HG02571 (cell line): ENCODE data around the gene VEZT.

Source experiments
- ATAC-seq: cut with Tn5 transposase; IDR thresholded peaks from one replicate; pipeline ENCODE4 v1.9.1; 2021; ENCODE audit warnings: mild to moderate bottlenecking, moderate library complexity; ENCODE audit not compliant: unreplicated experiment

VEZT gene

DNA sequence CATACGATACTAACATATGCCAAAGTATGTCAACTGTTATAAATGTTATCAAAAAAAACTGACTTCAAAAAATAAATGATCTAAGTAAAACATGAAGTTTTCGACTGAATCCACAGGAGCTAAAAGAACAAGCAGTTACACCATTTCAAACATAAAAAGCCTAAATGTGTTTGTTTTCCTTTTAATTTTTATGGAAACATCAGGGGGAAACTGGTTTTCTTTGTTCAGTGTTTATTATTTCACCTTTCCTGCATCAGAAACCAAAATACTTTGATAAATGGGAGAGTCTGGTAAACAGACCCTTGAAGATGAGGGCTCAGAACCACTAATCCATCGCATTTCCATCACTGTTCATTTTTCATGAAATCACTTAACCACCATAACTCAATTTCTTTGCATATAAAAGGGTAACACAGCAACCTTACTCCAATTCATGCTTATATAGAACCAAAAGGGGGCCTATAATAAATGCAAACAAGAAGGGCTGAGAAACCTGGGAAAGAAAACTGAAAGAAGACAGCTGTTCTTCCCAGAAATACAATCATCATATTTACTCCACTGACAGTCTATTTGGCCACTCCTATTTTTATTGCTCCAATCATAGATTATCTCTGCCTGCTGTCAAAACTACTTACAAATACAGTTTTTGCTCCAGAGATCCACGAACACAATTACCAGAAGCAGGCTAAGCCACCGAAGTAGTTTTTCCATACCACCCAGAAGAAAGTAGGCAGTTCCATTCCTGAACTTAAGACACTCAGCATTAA is 17.3 kb upstream of the VEZT start:
- ATAC-seq: no peak

DNA sequence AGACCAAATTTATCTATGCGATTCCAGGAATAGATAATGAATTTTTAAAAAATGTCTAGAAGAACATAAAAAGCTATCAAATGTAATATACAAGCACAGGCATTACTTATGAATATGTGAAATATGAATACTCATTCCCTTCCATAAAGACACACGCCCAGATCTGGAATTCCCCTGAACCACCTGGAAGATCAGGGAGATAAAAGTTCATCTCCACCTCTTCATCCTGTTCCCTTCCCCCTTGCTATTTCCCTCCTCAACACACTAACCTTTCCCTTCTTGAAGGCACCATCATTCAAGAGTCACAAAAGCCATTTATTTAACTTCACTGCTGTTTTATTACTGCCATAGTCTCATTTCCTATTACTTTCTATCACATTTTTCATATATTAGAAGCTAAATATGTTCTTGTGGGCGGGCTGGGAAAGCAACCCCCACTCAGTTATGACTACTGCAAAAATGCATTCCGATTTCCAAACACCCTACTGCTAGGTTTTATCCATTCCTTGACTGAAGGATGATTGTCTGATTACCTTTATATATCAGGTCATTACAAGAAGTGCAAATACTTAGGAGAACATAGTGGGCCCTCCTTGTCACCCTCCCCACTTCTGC is 16.4 kb upstream of the VEZT start:
- ATAC-seq: no peak

DNA sequence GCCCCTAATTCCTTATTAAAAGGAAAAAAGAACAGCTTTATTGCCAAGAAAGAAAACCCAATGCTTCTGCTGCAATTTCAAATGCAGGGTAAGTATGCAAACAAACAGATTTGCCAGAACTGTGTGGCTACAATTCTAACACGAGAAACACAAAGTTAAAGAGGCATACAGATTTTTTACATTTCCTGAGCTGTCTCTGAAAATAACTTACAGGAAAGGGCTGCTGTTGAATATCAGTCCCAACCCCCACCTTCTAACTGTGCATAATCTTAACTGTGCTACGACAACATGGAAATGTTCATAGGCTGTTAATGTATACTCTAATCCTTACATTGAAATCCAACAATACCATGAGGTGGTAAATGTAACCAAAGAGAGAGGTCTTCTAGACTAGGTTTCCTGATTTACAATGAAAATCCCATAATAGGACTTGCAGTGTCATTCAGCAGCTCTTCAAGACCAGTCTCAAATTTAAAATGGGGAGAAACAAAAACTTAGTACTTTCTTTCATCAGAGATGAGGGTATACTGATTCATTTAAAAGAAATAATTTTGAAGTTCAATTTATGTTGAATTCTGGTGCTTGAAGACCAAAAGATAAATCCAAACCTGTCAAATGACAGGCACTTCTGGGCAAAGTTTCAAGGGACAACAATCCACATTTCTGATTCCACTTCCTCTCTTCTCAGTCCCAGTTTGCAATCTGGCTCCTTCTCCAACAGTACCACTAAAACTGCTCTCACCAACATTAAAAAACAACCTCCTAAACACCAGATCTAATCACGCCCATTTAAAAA is 14.7 kb upstream of the VEZT start:
- no peak for ATAC-seq

DNA sequence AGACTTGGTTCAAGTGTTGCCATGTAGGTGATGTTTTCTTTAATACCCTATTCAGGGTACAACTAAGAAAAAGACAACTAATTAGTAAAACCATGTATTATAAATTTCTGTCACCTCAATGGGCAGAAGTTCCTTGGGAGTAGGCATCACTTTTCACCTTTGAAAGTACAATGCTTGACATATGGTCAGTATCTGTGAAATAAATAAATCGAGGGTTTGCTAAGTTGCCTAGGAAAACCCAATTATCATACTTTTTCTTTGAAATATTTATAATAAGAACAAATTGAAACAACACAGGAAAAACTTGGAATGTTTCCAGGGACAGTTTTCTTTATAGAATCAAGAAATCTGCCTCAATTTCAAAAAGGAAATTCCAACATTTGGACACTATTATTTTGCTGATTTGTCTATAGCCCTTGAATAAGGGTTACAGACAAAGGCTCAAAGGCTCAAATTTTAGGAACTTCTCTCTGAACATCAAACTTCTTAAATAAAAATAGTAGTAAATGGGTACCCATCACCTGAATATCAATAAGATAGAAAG is 14.0 kb upstream of the VEZT start:
- ATAC-seq: no peak

DNA sequence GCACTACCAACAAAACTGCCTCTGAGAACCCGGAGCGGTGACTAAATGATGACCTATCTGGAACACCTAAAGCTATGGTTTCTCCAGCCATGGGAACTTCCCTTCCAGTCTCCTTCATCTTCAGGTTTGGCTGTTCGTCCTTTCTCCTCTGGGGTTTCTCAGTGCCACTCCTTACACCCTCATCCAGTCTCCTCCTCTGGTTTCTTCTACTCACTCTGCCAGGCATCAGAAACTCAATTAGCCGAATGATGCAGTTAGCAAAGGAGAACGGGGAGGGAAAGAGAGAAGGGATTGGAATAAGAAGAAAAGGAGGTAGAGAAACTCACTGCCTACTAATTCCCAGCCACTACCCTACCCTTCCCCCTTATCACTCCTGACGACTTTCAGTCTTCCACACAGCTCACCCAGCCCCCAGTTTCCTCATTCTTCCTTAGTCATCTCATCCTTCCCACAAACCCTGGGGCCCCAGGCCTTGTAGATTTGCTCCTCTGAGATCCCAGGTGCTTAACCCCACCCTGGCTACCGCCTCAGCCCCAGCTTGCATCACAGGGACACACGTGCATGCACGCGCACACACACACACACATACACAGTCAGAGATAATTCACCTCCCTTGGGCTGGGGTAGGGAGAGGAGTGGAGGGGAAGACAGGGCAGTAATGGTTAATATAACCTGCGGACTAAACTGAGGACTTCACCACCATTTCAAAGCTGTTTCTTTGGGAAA is 13.3 kb upstream of the VEZT start:
- no peak for ATAC-seq

DNA sequence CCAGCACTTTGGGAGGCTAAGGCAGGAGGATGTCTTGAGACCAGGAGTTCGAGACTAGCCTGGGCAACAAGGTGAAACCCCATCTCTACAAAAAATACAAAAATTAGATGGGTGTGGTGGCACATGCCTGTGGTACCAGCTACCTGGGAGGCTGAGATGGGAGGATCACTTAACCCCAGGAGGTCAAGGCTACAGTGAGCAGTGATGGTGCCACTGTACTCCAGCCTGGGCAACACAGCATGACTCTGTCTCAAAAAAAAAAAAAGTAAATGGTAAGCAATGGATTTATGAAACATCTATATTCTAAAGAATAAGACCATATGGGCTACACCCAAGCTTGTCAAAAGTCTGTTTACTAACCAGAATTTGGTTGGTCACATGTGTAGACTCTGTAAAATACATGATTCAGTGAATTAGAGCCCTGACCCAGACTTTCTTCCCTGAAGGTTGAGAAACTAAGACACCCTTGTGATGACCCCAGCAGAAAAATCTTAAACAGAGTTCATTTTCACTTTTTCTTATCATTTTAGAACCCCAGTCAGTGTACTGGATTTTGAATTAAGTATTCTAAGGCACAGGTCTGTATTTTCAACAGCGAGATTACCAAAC is 12.5 kb upstream of the VEZT start:
- ATAC-seq: no peak

DNA sequence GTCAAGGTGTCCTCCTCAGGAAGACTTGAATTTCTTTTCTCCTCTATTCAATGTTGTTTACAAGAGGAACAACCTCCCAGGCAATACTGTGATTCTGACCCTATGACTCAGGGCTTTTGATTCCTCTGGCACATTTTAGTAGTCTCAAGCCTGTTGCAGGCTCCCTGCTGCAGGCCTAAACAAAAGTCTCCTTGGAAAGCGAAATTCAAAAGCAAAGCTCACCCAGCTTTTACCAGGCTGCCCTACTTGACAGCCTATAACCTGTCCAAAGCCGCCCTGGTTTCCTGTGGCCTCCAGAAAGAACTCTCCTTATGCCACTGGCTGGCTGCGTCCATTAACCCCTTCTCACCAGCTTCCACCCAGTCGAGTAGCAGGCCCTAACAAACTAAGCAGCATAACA is 11.9 kb upstream of the VEZT start:
- no peak for ATAC-seq

DNA sequence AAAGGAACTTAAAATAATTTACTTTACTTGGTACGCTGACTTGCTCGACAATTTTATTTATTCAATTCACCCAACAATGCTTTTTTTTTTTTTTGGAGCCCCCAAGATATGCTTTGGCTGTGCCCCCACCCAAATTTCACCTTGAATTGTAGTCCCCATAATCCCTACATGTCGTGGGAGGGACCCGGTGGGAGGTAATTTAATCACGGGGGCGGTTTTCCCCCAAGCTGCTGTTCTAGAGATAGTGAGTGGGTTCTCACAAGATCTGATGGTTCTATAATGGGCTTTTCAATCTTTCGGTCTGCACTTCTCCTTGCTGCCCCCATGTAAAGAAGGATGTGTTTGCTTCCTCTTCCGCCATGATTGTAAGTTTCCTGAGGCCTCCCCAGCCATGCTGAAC is 10.7 kb upstream of the VEZT start:
- no peak for ATAC-seq

DNA sequence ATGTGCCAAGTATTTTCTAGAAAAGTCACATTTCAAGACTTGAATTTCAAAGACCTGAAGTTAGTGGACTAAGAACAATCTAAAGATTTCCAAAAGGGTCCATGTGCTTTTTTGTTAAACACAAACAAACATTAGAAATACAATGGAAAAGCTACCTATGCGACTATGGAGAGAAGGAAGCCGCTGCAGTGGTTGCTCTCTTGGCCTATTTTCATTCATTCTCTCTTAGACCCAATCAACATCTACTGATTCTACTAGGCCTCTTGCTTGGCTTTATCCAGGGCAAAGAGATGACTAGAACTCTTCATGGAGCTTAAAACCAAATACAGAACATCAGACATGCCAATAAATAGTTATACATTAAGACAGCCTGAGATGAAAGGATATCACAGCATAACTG is 10.2 kb upstream of the VEZT start:
- ATAC-seq: no peak

DNA sequence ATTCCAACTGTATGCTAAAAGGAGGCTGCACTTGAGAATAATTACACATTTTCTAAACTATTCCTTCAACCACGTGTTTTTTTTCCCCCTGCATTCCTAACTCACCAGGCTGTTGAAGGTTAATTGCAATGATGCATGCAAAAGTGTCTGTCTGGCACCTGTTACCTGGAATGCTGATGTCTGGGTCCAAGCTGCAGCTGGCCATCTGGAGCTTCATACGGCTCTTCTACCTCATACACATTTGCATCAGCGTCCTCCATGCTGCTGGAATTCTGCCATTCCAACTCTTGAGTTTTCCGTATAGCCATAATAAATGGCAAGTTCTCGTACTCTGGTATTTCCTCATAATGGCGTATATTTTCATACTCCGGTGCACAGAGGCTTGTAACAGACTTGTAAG is 8.9 kb upstream of the VEZT start:
- no peak for ATAC-seq

DNA sequence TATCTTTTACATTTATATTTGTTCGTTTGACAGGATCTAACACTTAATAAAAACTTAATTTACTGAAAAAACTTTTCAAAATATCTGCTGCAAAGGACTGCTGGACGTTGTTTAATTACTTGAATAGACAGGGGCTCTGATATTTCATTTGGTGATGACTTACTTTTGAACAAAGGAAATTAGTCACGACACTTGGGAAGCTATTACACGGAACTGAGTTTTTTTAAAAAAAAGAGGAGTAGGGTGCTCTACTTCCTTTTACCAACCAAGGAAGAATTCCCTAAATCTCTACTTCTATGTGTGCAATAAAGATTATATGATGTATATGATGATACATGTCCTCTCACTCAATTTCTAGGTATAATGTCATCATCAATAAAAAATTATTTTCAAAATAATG is 5.0 kb upstream of the VEZT start:
- ATAC-seq: no peak

DNA sequence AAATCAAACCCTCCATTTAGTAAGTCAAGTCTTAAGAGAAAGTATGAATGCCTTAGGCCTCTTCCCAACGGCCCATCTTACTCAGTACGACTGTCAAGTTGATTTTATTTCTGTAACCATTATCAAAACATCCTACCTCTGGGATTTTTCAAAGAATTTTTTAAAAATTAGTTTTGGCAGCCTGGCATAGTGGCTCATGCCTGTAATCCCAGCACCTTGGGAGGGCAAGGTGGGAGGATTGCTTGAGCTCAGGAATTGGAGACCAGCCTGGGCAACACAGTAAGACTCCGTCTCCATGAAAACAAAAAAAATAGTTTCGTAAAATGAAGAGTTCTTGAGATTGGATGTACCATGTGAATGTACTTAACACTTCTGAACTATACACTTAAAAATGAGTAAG is 4.5 kb upstream of the VEZT start:
- no peak for ATAC-seq

DNA sequence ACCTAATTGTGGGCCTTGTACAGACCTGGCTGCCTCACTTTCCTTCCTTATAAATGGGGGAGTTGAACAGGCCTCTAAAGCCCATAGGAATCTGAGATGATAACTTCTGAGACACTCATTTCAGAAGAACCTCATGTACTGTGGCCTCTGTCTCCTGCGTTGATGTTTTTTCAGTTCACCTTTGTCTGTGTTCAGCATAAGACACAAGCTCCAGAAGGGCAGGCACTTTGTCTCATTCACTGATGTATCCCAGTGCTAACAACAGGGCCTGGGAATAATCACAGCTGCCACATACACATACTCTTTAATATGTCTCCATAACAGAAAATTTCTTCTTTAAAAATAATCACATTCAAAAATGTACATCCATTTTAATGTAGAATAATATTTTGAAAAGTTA is 3.7 kb upstream of the VEZT start:
- ATAC-seq: no peak

DNA sequence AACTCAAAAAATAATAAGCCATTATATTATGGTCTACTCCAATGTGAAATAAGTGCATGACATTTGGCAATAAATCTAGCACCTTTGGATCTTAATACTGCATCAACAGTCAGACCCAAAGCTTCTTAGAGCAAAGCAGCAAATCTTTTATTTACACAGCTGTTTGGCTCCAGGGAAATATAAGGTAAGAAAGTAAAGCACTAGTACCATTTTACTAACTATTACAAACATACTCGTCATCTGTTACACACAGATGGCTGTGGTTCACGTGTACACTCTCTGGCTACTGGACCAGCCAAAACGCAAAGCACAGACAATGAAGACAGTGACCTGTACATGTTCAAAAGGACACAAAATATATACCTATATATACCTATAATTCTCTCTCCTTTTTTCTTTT is 3.1 kb upstream of the VEZT start:
- no peak for ATAC-seq

DNA sequence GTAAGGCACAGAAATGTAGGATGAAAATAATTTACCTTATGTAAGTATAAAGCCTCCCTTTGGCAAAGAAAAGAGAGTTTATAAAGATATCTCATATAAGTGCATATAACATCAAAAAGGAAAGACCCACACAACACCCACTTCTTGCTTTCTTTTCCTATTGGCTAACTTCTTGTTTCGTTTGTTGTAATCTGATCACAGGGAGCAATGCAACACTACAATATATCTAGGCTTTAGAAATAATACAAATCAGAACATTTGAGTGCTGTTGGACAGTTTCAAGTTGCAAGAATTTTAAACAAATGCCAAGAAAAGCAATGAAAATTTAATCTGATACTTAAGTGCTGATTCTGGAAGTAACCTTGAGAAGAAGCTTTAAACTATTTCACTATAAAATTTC is 1.7 kb upstream of the VEZT start:
- no peak for ATAC-seq

DNA sequence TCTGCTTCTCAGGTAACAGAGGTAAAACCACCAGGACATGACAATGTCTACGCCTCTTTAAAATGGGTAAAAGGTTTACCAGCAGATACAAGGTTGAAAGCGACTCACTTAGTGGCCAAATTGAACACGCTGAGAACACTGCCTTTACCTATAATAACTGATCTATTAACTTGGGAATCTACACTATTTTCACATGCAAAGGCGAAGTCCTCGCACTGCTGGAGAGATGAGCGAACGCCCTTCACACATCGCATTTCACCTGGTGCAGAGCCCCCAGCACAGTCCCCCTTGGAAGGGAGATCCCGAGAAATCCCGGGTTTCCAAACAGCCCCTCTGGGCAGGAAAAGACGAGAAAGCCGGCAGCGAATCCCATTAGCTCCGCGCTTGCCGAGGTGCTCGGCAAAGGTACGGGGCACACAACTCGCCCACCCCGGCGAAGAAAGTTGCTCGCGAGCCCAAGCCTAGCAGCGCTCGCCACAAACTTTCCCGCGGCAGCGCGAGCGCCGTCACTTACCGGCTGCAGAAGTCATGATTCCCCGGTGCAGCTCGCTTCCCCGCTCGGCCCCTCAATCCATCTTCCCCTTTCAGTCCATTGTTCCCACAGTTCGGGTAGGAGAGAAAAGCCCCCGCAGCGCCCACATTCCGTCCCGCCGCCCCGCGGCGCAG is 763 bp upstream of the VEZT start:
- ATAC-seq: peak; percentile 17

DNA sequence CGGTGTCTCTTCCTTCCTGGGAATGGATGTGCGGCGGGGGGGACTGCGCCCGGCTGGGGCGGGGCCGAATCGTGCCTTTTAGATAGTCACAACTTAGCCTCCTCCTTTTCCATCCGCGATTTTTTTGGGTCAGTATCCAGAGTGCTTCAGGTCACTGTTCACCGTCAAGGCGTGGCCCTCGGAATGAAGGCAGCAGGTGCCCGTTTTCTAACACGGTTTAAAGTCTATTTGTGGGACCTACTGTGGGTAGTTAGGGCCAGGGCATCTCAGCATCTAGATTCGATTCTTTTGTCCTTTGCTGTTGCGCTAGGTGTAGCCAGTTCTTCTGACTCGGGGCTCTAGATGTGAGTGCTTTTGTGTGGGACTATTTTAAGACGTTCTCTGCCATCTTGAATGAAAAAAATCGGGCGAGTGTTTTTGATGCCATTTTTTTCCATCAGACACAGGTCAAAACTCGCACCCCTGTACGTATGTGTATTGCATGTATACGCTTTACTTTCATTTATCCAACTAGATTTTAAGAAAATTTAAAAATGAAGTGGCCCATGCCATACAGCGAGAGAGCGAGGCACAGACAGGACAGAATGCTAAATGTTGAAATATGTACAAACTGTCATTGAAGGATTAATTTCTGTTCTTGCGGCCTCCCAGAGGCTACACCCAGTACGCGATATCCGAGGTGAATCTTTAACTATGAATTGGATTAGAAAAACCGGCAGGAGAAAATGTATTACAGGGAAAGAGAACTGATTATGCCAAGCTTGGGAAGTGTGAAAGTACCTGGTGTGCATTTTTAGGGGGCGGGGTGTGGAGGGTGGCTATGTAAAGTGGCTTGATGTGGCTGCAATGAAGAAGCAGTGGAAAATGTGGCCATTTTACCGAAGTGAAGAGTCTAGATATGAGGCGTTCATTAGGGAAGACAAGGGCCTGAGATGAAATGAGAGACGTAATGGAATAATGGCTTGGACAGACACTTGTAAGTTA is 835 bp downstream of the VEZT start:
- ATAC-seq: no peak

DNA sequence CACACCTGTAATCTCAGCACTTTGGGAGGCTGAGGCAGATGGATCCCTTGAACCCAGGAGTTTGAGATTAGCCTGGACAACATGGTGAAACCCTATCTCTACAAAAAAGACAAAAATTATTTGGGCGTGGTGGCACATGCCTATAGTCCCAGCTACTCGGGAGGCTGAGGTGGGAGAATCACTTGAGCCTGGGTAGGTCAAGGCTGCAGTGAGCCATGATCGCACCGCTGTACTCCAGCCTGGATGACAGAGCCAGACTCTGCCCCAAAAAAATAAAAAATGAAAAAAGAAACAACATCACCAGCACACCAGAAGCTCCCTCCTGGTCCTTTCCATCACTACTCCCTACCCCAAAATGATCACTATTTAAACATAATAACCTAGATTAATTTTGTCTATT is 2.6 kb downstream of the VEZT start:
- no peak for ATAC-seq

DNA sequence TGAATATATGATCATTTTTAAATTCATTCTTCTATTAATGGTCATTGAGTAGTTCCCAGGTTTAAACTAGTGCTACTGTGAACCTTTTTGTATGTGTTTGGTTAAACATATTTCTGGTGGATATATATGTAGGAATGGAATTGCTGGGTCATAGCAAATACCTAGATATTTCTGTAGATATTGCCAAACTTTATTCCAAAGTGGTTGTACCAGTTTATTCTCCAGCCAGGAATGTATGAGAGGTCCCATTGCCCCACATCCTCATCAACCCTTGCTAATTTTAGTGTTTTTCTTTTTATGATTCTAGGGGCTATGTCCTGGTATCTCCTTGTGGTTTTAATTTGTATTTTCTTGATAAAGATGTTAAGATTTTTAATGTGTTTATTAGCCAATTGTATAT is 3.1 kb downstream of the VEZT start:
- ATAC-seq: no peak
